Neural cell (in vitro differentiated cells): ENCODE measurements around the gene PEX11B.

Source experiments
- EP300 ChIP-seq: fragments of 450-650 bp; conservative IDR thresholded peaks from 2 replicates; pipeline ENCODE4 v1.6.1; 2014; ENCODE audit warnings: antibody characterized with exemption, mild to moderate bottlenecking, moderate library complexity; ENCODE audit not compliant: poor library complexity, severe bottlenecking
- EZH2 ChIP-seq: fragments of 200-600, 300-800 bp; shearing (Covaris generic), sonication (generic); IDR thresholded peaks from 2 replicates; pipeline ENCODE4 v1.6.1; 2014; ENCODE audit warnings: antibody characterized with exemption, low read length, borderline replicate concordance, mild to moderate bottlenecking; ENCODE audit not compliant: insufficient read depth, poor library complexity, severe bottlenecking
- MXI1 ChIP-seq: fragments of 450-650 bp; conservative IDR thresholded peaks from 2 replicates; pipeline ENCODE4 v1.6.1; 2014; ENCODE audit warnings: antibody characterized with exemption, mild to moderate bottlenecking; ENCODE audit not compliant: poor library complexity, severe bottlenecking
- POLR2AphosphoS5 ChIP-seq: IDR thresholded peaks from 2 replicates; pipeline ENCODE4 v1.6.1; 2012
- RAD21 ChIP-seq: fragments of 450-650 bp; conservative IDR thresholded peaks from 2 replicates; pipeline ENCODE4 v1.6.1; 2014; ENCODE audit warnings: antibody characterized with exemption, mild to moderate bottlenecking, moderate library complexity
- SMC3 ChIP-seq: fragments of 450-650 bp; conservative IDR thresholded peaks from 2 replicates; pipeline ENCODE4 v1.6.1; 2014; ENCODE audit warnings: antibody characterized with exemption, mild to moderate bottlenecking, moderate library complexity; ENCODE audit not compliant: poor library complexity
- TAF1 ChIP-seq: IDR thresholded peaks from 2 replicates; pipeline ENCODE4 v1.6.1; 2012; ENCODE audit warnings: low read depth
- TF ChIP-seq, protein P1 (sequence below): fragments of 450-650 bp; IDR thresholded peaks from 2 replicates; pipeline ENCODE4 v1.5.1; 2014; ENCODE audit warnings: antibody characterized with exemption, mild to moderate bottlenecking, moderate library complexity; ENCODE audit not compliant: poor library complexity, severe bottlenecking
- TF ChIP-seq, protein P2 (sequence below): IDR thresholded peaks from 2 replicates; pipeline ENCODE4 v1.6.1; 2012; ENCODE audit warnings: borderline replicate concordance

GRCh38 chr1:145935708-145936107 lies 17.2 kb upstream of the PEX11B start:
- TF ChIP-seq EZH2 (no peak), POLR2AphosphoS5 (no peak), TAF1 (no peak), SMC3 (no peak), EP300 (no peak), RAD21 (no peak), MXI1 (no peak)
- TF ChIP-seq, protein P1, sequence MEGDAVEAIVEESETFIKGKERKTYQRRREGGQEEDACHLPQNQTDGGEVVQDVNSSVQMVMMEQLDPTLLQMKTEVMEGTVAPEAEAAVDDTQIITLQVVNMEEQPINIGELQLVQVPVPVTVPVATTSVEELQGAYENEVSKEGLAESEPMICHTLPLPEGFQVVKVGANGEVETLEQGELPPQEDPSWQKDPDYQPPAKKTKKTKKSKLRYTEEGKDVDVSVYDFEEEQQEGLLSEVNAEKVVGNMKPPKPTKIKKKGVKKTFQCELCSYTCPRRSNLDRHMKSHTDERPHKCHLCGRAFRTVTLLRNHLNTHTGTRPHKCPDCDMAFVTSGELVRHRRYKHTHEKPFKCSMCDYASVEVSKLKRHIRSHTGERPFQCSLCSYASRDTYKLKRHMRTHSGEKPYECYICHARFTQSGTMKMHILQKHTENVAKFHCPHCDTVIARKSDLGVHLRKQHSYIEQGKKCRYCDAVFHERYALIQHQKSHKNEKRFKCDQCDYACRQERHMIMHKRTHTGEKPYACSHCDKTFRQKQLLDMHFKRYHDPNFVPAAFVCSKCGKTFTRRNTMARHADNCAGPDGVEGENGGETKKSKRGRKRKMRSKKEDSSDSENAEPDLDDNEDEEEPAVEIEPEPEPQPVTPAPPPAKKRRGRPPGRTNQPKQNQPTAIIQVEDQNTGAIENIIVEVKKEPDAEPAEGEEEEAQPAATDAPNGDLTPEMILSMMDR = no peak
- TF ChIP-seq, protein P2, sequence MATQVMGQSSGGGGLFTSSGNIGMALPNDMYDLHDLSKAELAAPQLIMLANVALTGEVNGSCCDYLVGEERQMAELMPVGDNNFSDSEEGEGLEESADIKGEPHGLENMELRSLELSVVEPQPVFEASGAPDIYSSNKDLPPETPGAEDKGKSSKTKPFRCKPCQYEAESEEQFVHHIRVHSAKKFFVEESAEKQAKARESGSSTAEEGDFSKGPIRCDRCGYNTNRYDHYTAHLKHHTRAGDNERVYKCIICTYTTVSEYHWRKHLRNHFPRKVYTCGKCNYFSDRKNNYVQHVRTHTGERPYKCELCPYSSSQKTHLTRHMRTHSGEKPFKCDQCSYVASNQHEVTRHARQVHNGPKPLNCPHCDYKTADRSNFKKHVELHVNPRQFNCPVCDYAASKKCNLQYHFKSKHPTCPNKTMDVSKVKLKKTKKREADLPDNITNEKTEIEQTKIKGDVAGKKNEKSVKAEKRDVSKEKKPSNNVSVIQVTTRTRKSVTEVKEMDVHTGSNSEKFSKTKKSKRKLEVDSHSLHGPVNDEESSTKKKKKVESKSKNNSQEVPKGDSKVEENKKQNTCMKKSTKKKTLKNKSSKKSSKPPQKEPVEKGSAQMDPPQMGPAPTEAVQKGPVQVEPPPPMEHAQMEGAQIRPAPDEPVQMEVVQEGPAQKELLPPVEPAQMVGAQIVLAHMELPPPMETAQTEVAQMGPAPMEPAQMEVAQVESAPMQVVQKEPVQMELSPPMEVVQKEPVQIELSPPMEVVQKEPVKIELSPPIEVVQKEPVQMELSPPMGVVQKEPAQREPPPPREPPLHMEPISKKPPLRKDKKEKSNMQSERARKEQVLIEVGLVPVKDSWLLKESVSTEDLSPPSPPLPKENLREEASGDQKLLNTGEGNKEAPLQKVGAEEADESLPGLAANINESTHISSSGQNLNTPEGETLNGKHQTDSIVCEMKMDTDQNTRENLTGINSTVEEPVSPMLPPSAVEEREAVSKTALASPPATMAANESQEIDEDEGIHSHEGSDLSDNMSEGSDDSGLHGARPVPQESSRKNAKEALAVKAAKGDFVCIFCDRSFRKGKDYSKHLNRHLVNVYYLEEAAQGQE = no peak
